ENCODE results near the gene GYS1. TPM values are rescaled to one million over a fixed set of nuclear protein-coding genes. Genes with fewer than 3 reads are reported as not detected.
"Not testable (repeated sequence)": the region's sequence is repeated elsewhere in the genome, so short reads cannot be mapped to it uniquely, and the experiment has no call there.

GYS1 gene
- total RNA-seq, 1 experiment from 2014 or later, result 38.6 TPM

DNA sequence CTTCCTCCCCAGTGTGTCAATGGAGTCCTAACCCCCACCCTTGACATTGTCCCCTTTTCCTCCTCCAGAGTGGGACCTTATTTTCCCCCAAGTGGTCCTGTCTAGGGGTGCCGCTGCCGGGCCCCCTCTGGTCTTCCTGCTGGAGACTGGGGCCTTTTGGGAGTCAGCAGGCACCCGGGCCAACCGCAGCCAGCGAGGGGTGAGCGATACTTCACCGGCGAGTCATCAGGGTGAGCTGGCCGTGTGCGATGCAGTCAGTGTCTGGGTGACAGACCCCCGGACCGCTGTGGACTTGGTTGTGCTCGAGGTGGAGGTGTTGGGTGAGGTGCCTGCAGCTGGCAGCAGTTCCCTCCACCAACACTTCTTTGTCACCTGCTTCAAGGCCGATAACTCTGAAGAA is 36.6 kb upstream of the GYS1 start:
- H3K4me1 ChIP-seq (ENCODE audit: insufficient read depth, low read length); DNase-seq; H3K27me3 ChIP-seq (ENCODE audit: low read length); intact Hi-C loops (cut with micrococcal nuclease); H2AFZ ChIP-seq (ENCODE audit: low read length); CTCF ChIA-PET; POLR2A ChIA-PET (ENCODE audit: unreplicated experiment); H3K4me3 ChIP-seq (ENCODE audit: low read length); H3K36me3 ChIP-seq (ENCODE audit: low read depth, low read length); H3K79me2 ChIP-seq (ENCODE audit: low read length); H3K9me3 ChIP-seq (ENCODE audit: low read length); H3K4me2 ChIP-seq (ENCODE audit: low read length); H3K9me2 ChIP-seq (replicated peaks; ENCODE audit: low read length); ATAC-seq; BruUV-seq (replicated peaks); H3K9ac ChIP-seq (ENCODE audit: low read length); H3K27ac ChIP-seq (ENCODE audit: low read length); H4K20me1 ChIP-seq (ENCODE audit: low read length); H3F3A ChIP-seq (ENCODE audit: low read length, unreplicated experiment): not testable (repeated sequence)

GRCh38 chr19:49028686-49029085 is 35.6 kb upstream of the GYS1 start:
- DNase-seq; H3K4me3 ChIP-seq (ENCODE audit: low read length); H3F3A ChIP-seq (ENCODE audit: low read length, unreplicated experiment); H3K27ac ChIP-seq (ENCODE audit: low read length); H3K79me2 ChIP-seq (ENCODE audit: low read length); H3K27me3 ChIP-seq (ENCODE audit: low read length); H3K36me3 ChIP-seq (ENCODE audit: low read depth, low read length); CTCF ChIA-PET; H3K9me3 ChIP-seq (ENCODE audit: low read length); H3K4me1 ChIP-seq (ENCODE audit: insufficient read depth, low read length); H3K9me2 ChIP-seq (replicated peaks; ENCODE audit: low read length); H3K9ac ChIP-seq (ENCODE audit: low read length); H4K20me1 ChIP-seq (ENCODE audit: low read length); H3K4me2 ChIP-seq (ENCODE audit: low read length); H2AFZ ChIP-seq (ENCODE audit: low read length); intact Hi-C loops (cut with micrococcal nuclease); BruUV-seq (replicated peaks); ATAC-seq: not testable (repeated sequence)
- POLR2A ChIA-PET (ENCODE audit: unreplicated experiment), result interaction anchor here (0.7 kb wide), 1 partner anchor 211 kb away, joined by 3 read pairs; no protein-coding TSS in a partner anchor

DNA sequence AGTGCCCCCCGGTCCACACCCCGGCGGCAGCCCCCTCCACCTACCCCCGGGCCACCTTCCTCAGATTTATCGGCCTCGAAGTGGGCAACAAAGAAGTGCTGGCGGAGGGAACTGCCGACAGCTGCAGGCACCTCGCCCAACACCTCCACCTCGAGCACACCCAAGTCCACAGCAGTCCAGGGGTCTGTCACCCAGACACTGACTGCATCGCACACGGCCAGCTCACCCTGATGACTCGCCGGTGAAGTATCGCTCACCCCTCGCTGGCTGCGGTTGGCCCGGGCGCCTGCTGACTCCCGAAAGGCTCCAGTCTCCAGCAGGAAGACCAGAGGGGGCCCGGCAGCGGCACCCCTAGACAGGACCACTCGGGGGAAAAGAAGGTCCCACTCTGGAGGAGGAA is 32.5 kb upstream of the GYS1 start:
- DNase-seq; H3K4me1 ChIP-seq (ENCODE audit: insufficient read depth, low read length); H3K4me2 ChIP-seq (ENCODE audit: low read length); POLR2A ChIA-PET (ENCODE audit: unreplicated experiment); H3K9me2 ChIP-seq (replicated peaks; ENCODE audit: low read length); BruUV-seq (replicated peaks); H3K9me3 ChIP-seq (ENCODE audit: low read length); H3K79me2 ChIP-seq (ENCODE audit: low read length); H3K36me3 ChIP-seq (ENCODE audit: low read depth, low read length); H3K27ac ChIP-seq (ENCODE audit: low read length); H4K20me1 ChIP-seq (ENCODE audit: low read length); CTCF ChIA-PET; H3K9ac ChIP-seq (ENCODE audit: low read length); H2AFZ ChIP-seq (ENCODE audit: low read length); intact Hi-C loops (cut with micrococcal nuclease); H3K27me3 ChIP-seq (ENCODE audit: low read length); H3F3A ChIP-seq (ENCODE audit: low read length, unreplicated experiment); H3K4me3 ChIP-seq (ENCODE audit: low read length): not testable (repeated sequence)
- ATAC-seq, result peak; percentile 38; the same call in 1 of the 2 replicates

- intact Hi-C loops (cut with micrococcal nuclease); H3K27me3 ChIP-seq (ENCODE audit: low read length); H3K4me3 ChIP-seq (ENCODE audit: low read length); POLR2A ChIA-PET (ENCODE audit: unreplicated experiment); H3K4me1 ChIP-seq (ENCODE audit: insufficient read depth, low read length); H3K27ac ChIP-seq (ENCODE audit: low read length); CTCF ChIA-PET; H3K9ac ChIP-seq (ENCODE audit: low read length); H3K9me2 ChIP-seq (replicated peaks; ENCODE audit: low read length); H4K20me1 ChIP-seq (ENCODE audit: low read length); H3F3A ChIP-seq (ENCODE audit: low read length, unreplicated experiment); H3K9me3 ChIP-seq (ENCODE audit: low read length); H2AFZ ChIP-seq (ENCODE audit: low read length); DNase-seq; H3K4me2 ChIP-seq (ENCODE audit: low read length); H3K79me2 ChIP-seq (ENCODE audit: low read length); BruUV-seq (replicated peaks); ATAC-seq; H3K36me3 ChIP-seq (ENCODE audit: low read depth, low read length): not testable (repeated sequence)
Observed at GRCh38 chr19:49025088-49025487, 32.0 kb upstream of the GYS1 start.

- POLR2A ChIA-PET (ENCODE audit: unreplicated experiment); H3F3A ChIP-seq (ENCODE audit: low read length, unreplicated experiment); intact Hi-C loops (cut with micrococcal nuclease); H3K9ac ChIP-seq (ENCODE audit: low read length); H3K4me1 ChIP-seq (ENCODE audit: insufficient read depth, low read length); H3K79me2 ChIP-seq (ENCODE audit: low read length); CTCF ChIA-PET; H4K20me1 ChIP-seq (ENCODE audit: low read length); BruUV-seq (replicated peaks); H3K36me3 ChIP-seq (ENCODE audit: low read depth, low read length); H3K4me3 ChIP-seq (ENCODE audit: low read length); H3K27ac ChIP-seq (ENCODE audit: low read length); H3K9me3 ChIP-seq (ENCODE audit: low read length); H2AFZ ChIP-seq (ENCODE audit: low read length); H3K9me2 ChIP-seq (replicated peaks; ENCODE audit: low read length); ATAC-seq; DNase-seq; H3K27me3 ChIP-seq (ENCODE audit: low read length); H3K4me2 ChIP-seq (ENCODE audit: low read length): not testable (repeated sequence)
Observed at GRCh38 chr19:49024233-49024632, 31.1 kb upstream of the GYS1 start, which contains the start of gene CGB3. Gene CGB3 (minus strand): TSS chr19:49024333. CDS start chr19:49023971, 362 bp downstream.

Measured in PC-3 (cell line).